Cerebellar cortex (tissue), 1 donor: ENCODE data around the gene UBE2J2.
A peak's percentile ranks its signal among the peaks of the same experiment; 100 is the strongest.

Source experiments
- DNase-seq: peaks from one replicate; pipeline ENCODE4 v3.0.0-alpha.2; 2015; ENCODE audit warnings: low spot score

The UBE2J2 gene

GRCh38 chr1:1239614-1240347 is 33.9 kb downstream of the UBE2J2 start:
- no peak for DNase-seq

- no peak for DNase-seq
Observed at GRCh38 chr1:1239227-1239613, 34.4 kb downstream of the UBE2J2 start.

DNA sequence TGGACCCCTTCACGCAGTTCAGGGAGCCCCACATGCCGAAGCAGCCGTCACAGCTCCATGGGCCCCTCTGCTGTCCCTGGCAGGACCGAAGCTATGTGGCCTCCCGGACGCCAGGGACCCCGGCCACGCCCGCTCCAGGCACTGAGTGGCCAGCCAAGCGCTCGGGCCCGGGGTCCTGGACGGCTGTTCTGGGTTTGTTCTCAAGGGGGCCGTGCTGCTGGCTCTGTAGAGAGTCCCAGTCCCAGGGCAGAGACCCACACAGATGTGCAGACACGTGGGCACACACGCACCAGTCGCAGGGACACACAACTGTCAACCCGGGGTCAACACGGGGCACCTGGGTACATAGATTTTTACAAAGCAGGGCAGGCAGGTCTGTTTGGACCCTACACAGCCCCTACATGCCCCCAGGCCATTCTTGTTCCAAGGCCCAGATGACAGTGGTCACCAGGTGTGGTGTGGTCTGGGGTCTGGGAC is 34.9 kb downstream of the UBE2J2 start:
- no peak for DNase-seq

- DNase-seq, result no peak
Observed at GRCh38 chr1:1237874-1238701, 35.6 kb downstream of the UBE2J2 start.

- no peak for DNase-seq
Observed at GRCh38 chr1:1236945-1237873, 36.4 kb downstream of the UBE2J2 start.

DNA sequence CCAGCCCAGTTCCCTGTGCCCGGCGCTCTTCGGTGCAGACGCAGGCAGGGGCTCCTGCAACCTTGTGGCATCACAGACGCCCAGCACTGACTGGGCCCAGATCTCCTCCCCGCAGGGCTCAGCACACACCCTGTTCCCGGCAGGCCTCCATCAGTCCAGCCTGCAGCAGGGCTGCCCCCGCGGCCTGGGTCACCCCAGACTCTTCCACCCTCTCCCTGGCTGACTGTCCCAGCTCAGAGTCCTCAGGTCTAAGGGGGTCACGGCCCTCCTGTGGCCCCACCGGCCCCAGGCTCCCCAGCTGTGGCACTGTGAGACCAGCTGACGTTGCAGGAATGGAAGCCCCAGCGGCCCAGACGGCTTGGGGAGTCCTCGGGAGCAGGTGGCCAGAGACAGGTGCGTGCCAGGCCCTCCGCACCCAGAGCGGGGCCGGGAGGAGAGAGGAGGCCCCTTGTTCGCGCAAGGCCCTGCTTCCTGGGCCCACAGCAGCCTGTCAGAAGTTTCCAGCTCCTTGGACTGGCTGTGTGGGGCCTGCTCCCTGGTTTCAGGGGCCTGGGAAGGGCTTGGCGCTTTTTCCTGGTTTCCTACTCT is 37.4 kb downstream of the UBE2J2 start:
- no peak for DNase-seq

DNA sequence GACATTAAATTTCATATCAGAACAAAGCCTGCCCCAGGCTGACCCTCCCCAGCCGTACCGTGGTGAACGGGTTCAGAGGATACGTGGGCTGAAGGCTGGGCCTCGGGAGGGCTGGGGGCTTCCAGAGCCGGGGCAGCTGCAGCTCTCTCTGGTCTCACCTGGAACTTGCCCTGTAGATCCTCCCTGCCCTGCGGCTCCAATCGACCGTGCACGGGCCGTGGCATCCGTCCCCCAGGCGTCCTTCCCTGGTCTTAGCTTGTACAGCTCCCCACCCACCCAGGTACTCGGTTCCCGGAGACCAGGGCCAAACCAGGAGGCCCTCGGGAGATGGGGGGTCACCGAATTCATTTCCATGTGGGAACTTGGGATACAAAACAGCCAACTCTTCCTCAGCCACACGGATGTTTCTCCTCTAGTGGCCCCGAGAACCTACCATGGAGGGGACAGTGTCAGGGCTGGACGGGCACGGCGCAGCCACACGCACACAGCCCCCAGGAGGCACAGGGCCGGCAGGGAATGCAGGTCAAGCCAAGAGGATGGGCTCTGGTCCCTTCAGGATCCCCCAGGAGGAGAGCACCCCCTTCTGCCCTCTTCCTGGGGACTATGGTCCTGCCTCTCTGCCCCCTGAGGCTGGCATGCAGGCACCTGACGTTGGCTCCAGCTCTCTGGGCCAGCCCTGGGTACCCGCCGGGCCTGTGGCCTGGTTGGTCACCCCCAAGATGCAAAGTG is 38.5 kb downstream of the UBE2J2 start:
- DNase-seq, result no peak

- DNase-seq, result no peak
Observed at GRCh38 chr1:1234180-1234808, 39.4 kb downstream of the UBE2J2 start.

DNA sequence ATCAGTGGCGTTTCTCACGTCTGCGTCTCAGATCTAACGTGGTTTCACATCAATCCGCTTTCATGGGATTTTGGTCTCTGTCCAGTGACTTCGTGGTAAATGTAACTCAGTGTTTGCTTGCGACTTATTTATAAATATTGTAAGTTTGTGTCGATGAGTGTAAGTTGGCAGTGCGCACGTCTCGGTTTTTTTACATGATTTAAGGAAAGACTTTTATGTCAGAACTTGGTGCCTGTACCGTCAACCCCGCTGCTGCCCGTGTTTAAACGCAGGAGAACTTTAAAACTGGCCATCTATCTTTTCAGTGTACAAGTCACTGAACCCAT is 40.1 kb downstream of the UBE2J2 start:
- no peak for DNase-seq

DNA sequence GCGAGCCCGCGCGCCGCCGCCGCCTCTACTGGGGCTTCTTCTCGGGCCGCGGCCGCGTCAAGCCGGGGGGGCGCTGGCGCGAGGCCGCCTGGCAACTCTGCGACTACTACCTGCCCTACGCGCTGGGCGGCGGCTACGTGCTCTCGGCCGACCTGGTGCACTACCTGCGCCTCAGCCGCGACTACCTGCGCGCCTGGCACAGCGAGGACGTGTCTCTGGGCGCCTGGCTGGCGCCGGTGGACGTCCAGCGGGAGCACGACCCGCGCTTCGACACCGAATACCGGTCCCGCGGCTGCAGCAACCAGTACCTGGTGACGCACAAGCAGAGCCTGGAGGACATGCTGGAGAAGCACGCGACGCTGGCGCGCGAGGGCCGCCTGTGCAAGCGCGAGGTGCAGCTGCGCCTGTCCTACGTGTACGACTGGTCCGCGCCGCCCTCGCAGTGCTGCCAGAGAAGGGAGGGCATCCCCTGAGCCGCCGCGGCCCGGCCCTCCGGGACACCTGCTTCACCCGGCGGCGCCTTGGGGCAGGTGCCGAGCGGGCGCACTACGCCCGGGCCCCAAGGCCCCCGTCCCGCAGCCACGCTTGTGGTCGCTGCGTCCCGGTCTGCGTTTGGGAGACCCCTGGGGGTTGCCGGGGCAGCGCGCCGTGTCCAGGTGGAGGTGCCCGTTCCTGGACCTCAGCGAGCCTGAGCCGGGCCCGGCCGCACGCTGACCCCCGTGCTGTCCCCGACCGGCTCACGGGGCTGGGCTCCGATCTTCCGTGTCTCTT is 40.7 kb downstream of the UBE2J2 start:
- no peak for DNase-seq

GRCh38 chr1:1232208-1232795 is 41.4 kb downstream of the UBE2J2 start, which contains the start of gene B3GALT6:
Gene B3GALT6, plus strand, starts transcription at chr1:1232237. Its CDS starts 42 bp downstream, at chr1:1232279.
- DNase-seq, result no peak

GRCh38 chr1:1231400-1232207 is 42.0 kb downstream of the UBE2J2 start, which contains the start of gene SDF4:
Gene SDF4, minus strand, starts transcription at chr1:1232001. Its CDS starts 3,229 bp downstream, at chr1:1228772.
- peak; percentile 93 for DNase-seq

DNA sequence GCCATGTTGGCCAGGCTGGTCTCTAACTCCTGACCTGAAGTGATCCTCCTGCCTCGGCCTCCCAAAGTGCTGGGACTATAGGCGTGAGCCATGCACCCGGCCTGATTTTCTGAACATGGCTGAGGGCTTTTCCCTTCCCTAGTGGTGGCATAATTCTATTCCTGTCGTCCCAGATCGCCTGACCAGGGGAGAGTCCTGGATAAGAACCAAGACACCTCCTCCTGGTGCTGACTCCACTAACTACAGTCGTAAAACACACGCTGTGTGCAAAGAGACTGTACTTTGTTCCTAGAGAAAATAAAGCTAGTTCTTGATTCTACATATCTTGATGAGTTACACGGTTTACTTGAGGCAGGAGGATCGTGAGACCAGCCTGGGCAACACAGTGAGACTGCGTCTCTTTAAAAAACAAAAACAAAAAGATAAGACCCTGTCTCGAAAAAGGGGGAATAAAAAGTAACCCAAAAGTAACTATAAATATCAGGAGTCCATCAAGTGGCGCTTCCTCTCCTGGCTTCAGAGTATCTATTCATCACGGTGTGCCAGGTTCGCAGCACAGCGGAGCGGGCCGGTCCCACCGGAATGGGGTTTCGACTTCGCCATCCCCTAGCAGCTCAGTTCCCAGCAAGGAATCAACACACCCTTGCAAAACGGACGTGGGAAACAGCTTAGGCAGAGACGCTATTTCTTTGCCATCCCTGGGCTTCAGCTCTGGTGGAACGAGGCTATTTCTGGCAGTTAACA is 42.8 kb downstream of the UBE2J2 start:
- DNase-seq, result no peak

DNA sequence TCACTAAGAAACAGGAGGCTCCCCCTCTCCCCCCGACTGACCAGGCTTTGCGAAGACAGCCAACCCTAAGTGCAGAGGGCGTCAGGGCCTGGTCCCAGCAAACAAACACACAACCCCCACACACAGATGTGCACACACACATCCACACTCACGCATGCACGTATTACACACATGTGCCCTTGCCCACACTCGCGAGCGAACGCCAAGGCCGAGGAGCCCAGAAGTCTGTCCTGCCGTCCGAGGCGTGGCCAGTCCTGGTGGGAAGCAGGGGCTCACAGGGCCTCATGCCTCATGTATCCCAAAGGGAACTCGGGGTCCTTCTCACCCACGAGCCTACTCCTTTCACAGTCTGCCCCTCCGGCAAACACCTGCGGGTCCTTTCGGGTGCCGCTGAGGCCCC is 43.9 kb downstream of the UBE2J2 start:
- no peak for DNase-seq

- no peak for DNase-seq
Observed at GRCh38 chr1:1228596-1229321, 44.9 kb downstream of the UBE2J2 start.

- no peak for DNase-seq
Observed at GRCh38 chr1:1228187-1228586, 45.5 kb downstream of the UBE2J2 start.

DNA sequence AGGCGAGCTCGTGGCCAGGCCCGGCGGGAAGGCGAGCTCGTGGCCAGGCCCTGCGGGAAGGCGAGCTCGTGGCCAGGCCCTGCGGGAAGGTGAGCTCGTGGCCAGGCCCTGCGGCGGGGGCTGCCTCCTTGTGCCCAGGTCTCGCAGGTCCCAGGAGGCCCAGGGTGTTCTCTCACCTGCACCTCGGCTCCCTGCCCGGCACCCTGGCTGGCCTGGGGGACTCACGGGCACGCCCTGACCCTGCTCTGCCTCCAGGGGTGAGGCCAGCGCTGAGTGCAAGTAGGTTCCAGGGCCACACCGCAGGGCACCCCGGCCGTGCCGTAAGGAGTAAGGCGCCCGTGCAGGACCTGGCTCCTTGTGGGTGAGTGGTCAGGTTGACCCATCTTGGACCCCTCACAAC is 46.3 kb downstream of the UBE2J2 start:
- no peak for DNase-seq
